Karpas-422 (cell line): ENCODE measurements around the gene ZNF688. TPM values are rescaled to one million over a fixed set of nuclear protein-coding genes. Genes with fewer than 3 reads are reported as not detected.

Experiments used
- DNase-seq: peaks from one replicate; pipeline ENCODE4 v3.0.0-alpha.2; 2015
- H2AFZ ChIP-seq: fragments of 200-600 bp; sonication (generic); 2 replicates; pipeline ENCODE4 v1.6.1; 2014; ENCODE audit warnings: antibody characterized with exemption, low read length, mixed read lengths
- H3K27ac ChIP-seq: fragments of 200-600 bp; sonication (generic); 2 replicates; pipeline ENCODE4 v1.5.1; 2014; ENCODE audit warnings: mild to moderate bottlenecking, low read length, moderate library complexity
- H3K27me3 ChIP-seq: fragments of 200-600 bp; sonication (generic); 2 replicates; pipeline ENCODE4 v1.6.1; 2014; ENCODE audit warnings: low read length, mixed read lengths
- H3K36me3 ChIP-seq: fragments of 200-600 bp; sonication (generic); 2 replicates; pipeline ENCODE4 v1.6.1; 2014; ENCODE audit warnings: low read length, mixed read lengths; ENCODE audit not compliant: insufficient read depth
- H3K4me1 ChIP-seq: fragments of 200-600 bp; sonication (generic); 2 replicates; pipeline ENCODE4 v1.6.1; 2014; ENCODE audit warnings: mild to moderate bottlenecking, low read length, mixed read lengths
- H3K4me2 ChIP-seq: fragments of 200-600 bp; sonication (generic); 2 replicates; pipeline ENCODE4 v1.6.1; 2014; ENCODE audit warnings: low read length, low read depth, mild to moderate bottlenecking; ENCODE audit not compliant: poor library complexity, severe bottlenecking
- H3K4me3 ChIP-seq: fragments of 200-600 bp; sonication (generic); 2 replicates; pipeline ENCODE4 v1.5.1; 2014; ENCODE audit warnings: mild to moderate bottlenecking, antibody characterized with exemption, low read length, mixed read lengths
- H3K79me2 ChIP-seq: fragments of 200-600 bp; sonication (generic); 2 replicates; pipeline ENCODE4 v1.6.1; 2014; ENCODE audit warnings: mild to moderate bottlenecking, low read length, mixed read lengths
- H3K9ac ChIP-seq: fragments of 200-600 bp; sonication (generic); 2 replicates; pipeline ENCODE4 v1.6.0; 2014; ENCODE audit warnings: low read length
- H3K9me2 ChIP-seq: fragments of 200-600 bp; sonication (generic), shearing (Covaris generic); replicated peaks from 2 replicates; pipeline ENCODE4 v1.6.0; 2014; ENCODE audit warnings: mild to moderate bottlenecking, low read length, moderate library complexity; ENCODE audit not compliant: insufficient read depth
- H3K9me3 ChIP-seq: fragments of 300-700, 200-600 bp; sonication (generic); 2 replicates; pipeline ENCODE4 v1.6.1; 2014; ENCODE audit warnings: low read length, mixed read lengths
- H4K20me1 ChIP-seq: fragments of 200-600 bp; sonication (generic); 2 replicates; pipeline ENCODE4 v1.6.1; 2014; ENCODE audit warnings: mild to moderate bottlenecking, antibody characterized with exemption, low read length, low read depth; ENCODE audit not compliant: insufficient read depth
- total RNA-seq: library from RNA; depleted of rRNA; stranded (reverse); fragments of >200 nt; shearing (Covaris generic); gene quantifications from 2 replicates; pipeline ENCODE4 v1.2.3, GENCODE V29; 2014; ENCODE audit warnings: low replicate concordance

ZNF688 gene
- total RNA-seq, 1 experiment from 2014 or later, result 18.0 TPM

GRCh38 chr16:30535777-30536190, 35.7 kb downstream of the ZNF688 start:
- no peaks in the 10 kb centered on the region for H3K36me3 ChIP-seq
- no peaks in the 10 kb centered on the region for H3K9me3 ChIP-seq
- H3K4me1 ChIP-seq, result peaks cover 53% of the 10 kb centered on the region
- no peak overlapping the region for H2AFZ ChIP-seq
- peak overlapping the region; percentile 90 for H3K4me3 ChIP-seq
- no peaks in the 10 kb centered on the region for H3K9me2 ChIP-seq
- DNase-seq, result peak; percentile 83
- H3K9ac ChIP-seq, result peak overlapping the region; percentile 81
- peak overlapping the region; percentile 93 for H3K4me2 ChIP-seq
- peak overlapping the region; percentile 81 for H3K27ac ChIP-seq
- no peaks in the 10 kb centered on the region for H4K20me1 ChIP-seq
- H3K79me2 ChIP-seq, result peaks cover 34% of the 10 kb centered on the region
- no peaks in the 10 kb centered on the region for H3K27me3 ChIP-seq

GRCh38 chr16:30535106-30535776, 36.3 kb downstream of the ZNF688 start:
- peak overlapping the region; percentile 81 for H3K9ac ChIP-seq
- H2AFZ ChIP-seq, result peak overlapping the region; percentile 17; the same call in 1 of the 2 replicates
- H3K4me1 ChIP-seq, result peaks cover 52% of the 10 kb centered on the region
- no peaks in the 10 kb centered on the region for H4K20me1 ChIP-seq
- H3K4me3 ChIP-seq, result peak overlapping the region; percentile 90
- no peaks in the 10 kb centered on the region for H3K27me3 ChIP-seq
- H3K4me2 ChIP-seq, result peak overlapping the region; percentile 93
- H3K9me3 ChIP-seq, result no peaks in the 10 kb centered on the region
- no peak for DNase-seq
- H3K79me2 ChIP-seq, result peaks cover 34% of the 10 kb centered on the region
- no peaks in the 10 kb centered on the region for H3K36me3 ChIP-seq
- peak overlapping the region; percentile 81 for H3K27ac ChIP-seq
- H3K9me2 ChIP-seq, result no peaks in the 10 kb centered on the region

- peaks cover 45% of the 10 kb centered on the region for H3K4me1 ChIP-seq
Measured at GRCh38 chr16:30534368-30535105, 37.0 kb downstream of the ZNF688 start, which contains the start of gene ZNF747. ZNF747 (minus strand) TSS chr16:30534858; CDS start chr16:30534679, 179 bp downstream.

GRCh38 chr16:30533748-30534367, 37.7 kb downstream of the ZNF688 start:
- Histone ChIP-seq H3K36me3 (no peaks in the 10 kb centered on the region), H3K4me2 (peak overlapping the region; percentile 93), H3K79me2 (peaks cover 34% of the 10 kb centered on the region), H3K4me3 (peak overlapping the region; percentile 90), H3K4me1 (peaks cover 45% of the 10 kb centered on the region), H3K27me3 (no peaks in the 10 kb centered on the region), H3K9me2 (no peaks in the 10 kb centered on the region), H3K9ac (peak overlapping the region; percentile 81), H3K27ac (peak overlapping the region; percentile 81), H4K20me1 (no peaks in the 10 kb centered on the region), H2AFZ (peak overlapping the region; percentile 17), H3K9me3 (no peaks in the 10 kb centered on the region)
- peak; percentile 76 for DNase-seq

More at GRCh38 chr16:30534368-30535105, 37.0 kb downstream of the ZNF688 start, which contains the start of gene ZNF747:
- Histone ChIP-seq H3K9ac (peak within 1 kb of the TSS; percentile 81), H3K36me3 (no peaks in the 10 kb centered on the region), H3K9me3 (no peaks in the 10 kb centered on the region), H3K4me3 (peak within 1 kb of the TSS; percentile 90), H3K9me2 (no peaks in the 10 kb centered on the region), H3K79me2 (peaks cover 34% of the 10 kb centered on the region), H3K27ac (peak within 1 kb of the TSS; percentile 81), H2AFZ (peak within 1 kb of the TSS; percentile 17), H3K4me2 (peak within 1 kb of the TSS; percentile 93), H4K20me1 (no peaks in the 10 kb centered on the region), H3K27me3 (no peaks in the 10 kb centered on the region)
- peak; percentile 97 for DNase-seq

GRCh38 chr16:30533146-30533522, 38.4 kb downstream of the ZNF688 start:
- Histone ChIP-seq H3K79me2 (peaks cover 34% of the 10 kb centered on the region), H3K36me3 (no peaks in the 10 kb centered on the region), H3K9me2 (no peaks in the 10 kb centered on the region), H3K27ac (no peak overlapping the region), H3K4me3 (peak overlapping the region; percentile 90; the same call in 1 of the 2 replicates), H3K27me3 (no peaks in the 10 kb centered on the region), H3K9me3 (no peaks in the 10 kb centered on the region), H2AFZ (no peak overlapping the region), H3K4me2 (peak overlapping the region; percentile 93), H3K9ac (peak overlapping the region; percentile 81), H3K4me1 (peaks cover 45% of the 10 kb centered on the region), H4K20me1 (no peaks in the 10 kb centered on the region)
- DNase-seq, result no peak

- Histone ChIP-seq H3K4me1 (peaks cover 47% of the 10 kb centered on the region), H4K20me1 (no peaks in the 10 kb centered on the region), H3K9me2 (no peaks in the 10 kb centered on the region), H3K27me3 (no peaks in the 10 kb centered on the region), H3K4me2 (no peak overlapping the region), H3K36me3 (no peaks in the 10 kb centered on the region), H3K27ac (no peak overlapping the region), H3K9me3 (no peaks in the 10 kb centered on the region), H3K79me2 (peaks cover 34% of the 10 kb centered on the region), H3K4me3 (no peak overlapping the region; the same call in 1 of the 2 replicates), H3K9ac (no peak overlapping the region), H2AFZ (no peak overlapping the region)
- DNase-seq, result no peak
Measured at GRCh38 chr16:30532285-30533145, 39.0 kb downstream of the ZNF688 start.

- Histone ChIP-seq H3K9me2 (no peaks in the 10 kb centered on the region), H3K9ac (no peak overlapping the region), H3K4me3 (no peak overlapping the region), H3K27me3 (no peaks in the 10 kb centered on the region), H3K4me1 (peaks cover 41% of the 10 kb centered on the region), H3K36me3 (no peaks in the 10 kb centered on the region), H4K20me1 (no peaks in the 10 kb centered on the region), H2AFZ (no peak overlapping the region), H3K27ac (no peak overlapping the region), H3K9me3 (no peaks in the 10 kb centered on the region), H3K79me2 (peaks cover 28% of the 10 kb centered on the region), H3K4me2 (no peak overlapping the region)
- DNase-seq, result no peak
Measured at GRCh38 chr16:30530163-30531037, 41.1 kb downstream of the ZNF688 start.
